Keratinocyte (primary cell): ENCODE data around the gene CDK14. TPM values are rescaled to one million over a fixed set of nuclear protein-coding genes. Genes with fewer than 3 reads are reported as not detected.

Experiments
- DNase-seq: peaks from one replicate; pipeline ENCODE4 v3.0.0-alpha.2; 2011; ENCODE audit warnings: low read depth, missing footprints, low spot score
- FAIRE-seq: peaks from 2 replicates; lab custom pipeline; 2011; peaks lifted over from hg19 to GRCh38; lab: Jason Lieb, UNC
- H2AFZ ChIP-seq: 2 replicates; pipeline ENCODE4 v1.6.0; 2012; ENCODE audit warnings: low read length, control low read depth, inconsistent platforms; ENCODE audit not compliant: control insufficient read depth
- H3K27ac ChIP-seq: 2 replicates; pipeline ENCODE4 v1.5.1; 2011; ENCODE audit warnings: low read length; ENCODE audit not compliant: control insufficient read depth, insufficient read depth
- H3K27me3 ChIP-seq: 3 replicates; pipeline ENCODE4 v1.6.0; 2011; ENCODE audit warnings: low read length; ENCODE audit not compliant: control insufficient read depth, insufficient read depth; ENCODE audit errors: extremely low read depth
- H3K36me3 ChIP-seq, 2 experiments: 2 replicates in 1 of 2; 3 replicates in 1 of 2; pipeline ENCODE4 v1.5.1; 2011; ENCODE audit warnings: low read length in 2 of 2, mild to moderate bottlenecking in 1 of 2; ENCODE audit not compliant: control insufficient read depth in 2 of 2, insufficient read depth in 2 of 2; ENCODE audit errors: extremely low read depth in 1 of 2
- H3K4me1 ChIP-seq: 3 replicates; pipeline ENCODE4 v1.5.1; 2011; ENCODE audit warnings: low read length; ENCODE audit not compliant: control insufficient read depth, insufficient read depth; ENCODE audit errors: extremely low read depth
- H3K4me2 ChIP-seq: 3 replicates; pipeline ENCODE4 v1.6.0; 2011; ENCODE audit warnings: low read depth, low read length; ENCODE audit not compliant: control insufficient read depth, insufficient read depth; ENCODE audit errors: extremely low read depth
- H3K4me3 ChIP-seq, 3 experiments: fragments of 200-600 bp in 1 of 3; sonication (generic) in 1 of 3; 2 replicates in 2 of 3; 3 replicates in 1 of 3; pipeline ENCODE4 v1.5.1; 2011 to 2016; ENCODE audit warnings: low read length in 3 of 3, mild to moderate bottlenecking in 3 of 3, control low read depth in 2 of 3, inconsistent platforms in 1 of 3, low read depth in 1 of 3, mixed read lengths in 1 of 3, mixed run types in 1 of 3, moderate library complexity in 1 of 3; ENCODE audit not compliant: control insufficient read depth in 2 of 3, insufficient read depth in 2 of 3; ENCODE audit errors: extremely low read depth in 1 of 3
- H3K79me2 ChIP-seq: 2 replicates; pipeline ENCODE4 v1.6.0; 2012; ENCODE audit warnings: low read length; ENCODE audit not compliant: control insufficient read depth, insufficient read depth
- H3K9ac ChIP-seq: 3 replicates; pipeline ENCODE4 v1.6.0; 2011; ENCODE audit warnings: low read length; ENCODE audit not compliant: control insufficient read depth, insufficient read depth; ENCODE audit errors: extremely low read depth
- H3K9me1 ChIP-seq: 3 replicates; pipeline ENCODE4 v1.6.0; 2011; ENCODE audit warnings: low read length; ENCODE audit not compliant: control insufficient read depth, insufficient read depth; ENCODE audit errors: extremely low read depth
- H3K9me3 ChIP-seq: 2 replicates; pipeline ENCODE4 v1.5.1; 2012; ENCODE audit warnings: low read depth, low read length; ENCODE audit not compliant: control insufficient read depth
- H4K20me1 ChIP-seq: 3 replicates; pipeline ENCODE4 v1.6.0; 2011; ENCODE audit warnings: low read length; ENCODE audit not compliant: control insufficient read depth, insufficient read depth; ENCODE audit errors: extremely low read depth
- EZH2 ChIP-seq: IDR thresholded peaks from one replicate; pipeline ENCODE4 v1.6.1; 2012; ENCODE audit warnings: inconsistent platforms, mild to moderate bottlenecking, low read length, moderate library complexity
- dilution Hi-C: fragments of 300-500 bp; cut with MboI; formaldehyde crosslinking; loops from one replicate; pipeline ENCODE4 v1.7.0; 2020; ENCODE audit warnings: low sequenced_read_pairs; ENCODE audit not compliant: extremely low pct_ligation_motif_present
- polyA plus RNA-seq, 5 experiments: library from polyadenylated mRNA; depleted of rRNA in 3 of 5; stranded (reverse) in 3 of 5; stranded (forward) in 1 of 5; unstranded in 1 of 5; fragments of >200 nt; gene quantifications; 1 replicate in 1 of 5; 2 replicates in 3 of 5; 3 replicates in 1 of 5; pipeline versions ENCODE4 v1.2.1 to v1.2.3, GENCODE V29; 2011 to 2012; ENCODE audit warnings: missing spikeins in 2 of 5, low read depth in 1 of 5, low replicate concordance in 1 of 5
- TF ChIP-seq, protein P1 (sequence below), 3 experiments: IDR thresholded peaks in 1 of 3; conservative IDR thresholded peaks in 1 of 3; optimal IDR thresholded peaks in 1 of 3; 2 replicates in 2 of 3; 3 replicates in 1 of 3; pipeline versions ENCODE3 to v1.5.1; 2011; ENCODE audit warnings: low read length in 3 of 3, mild to moderate bottlenecking in 3 of 3, moderate library complexity in 2 of 3, control low read depth in 1 of 3, inconsistent platforms in 1 of 3; ENCODE audit not compliant: insufficient read depth in 2 of 3; ENCODE audit errors: extremely low read depth in 1 of 3

The CDK14 gene
- polyA plus RNA-seq, 1 donor (not counting 4 experiments of a cell fraction or from before 2014, with no cell fraction given) = 4.0 TPM

DNA sequence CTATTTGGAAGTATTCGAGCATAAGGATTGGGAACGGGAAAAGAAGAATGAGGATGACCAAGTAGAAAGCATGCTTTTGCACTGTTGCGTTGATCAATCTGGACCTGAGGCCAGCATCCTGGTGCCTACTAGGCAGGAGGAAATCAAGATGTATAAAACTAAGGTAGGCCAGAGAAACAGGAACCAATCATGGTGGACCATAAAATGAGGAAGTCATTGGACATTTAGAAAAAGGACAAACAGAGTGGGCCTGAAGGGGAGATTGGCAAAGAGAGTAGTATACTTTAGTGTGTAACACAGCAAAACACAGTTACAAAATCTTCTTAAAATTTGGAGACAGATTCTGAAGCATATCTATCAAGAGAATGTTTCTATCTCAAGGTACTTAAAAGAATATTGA is 497.1 kb downstream of the CDK14 start:
- Histone ChIP-seq H3K79me2 (no peaks in the 10 kb centered on the region), H3K4me3 (no peak overlapping the region), H3K4me1 (no peaks in the 10 kb centered on the region), H3K9me1 (no peaks in the 10 kb centered on the region), H3K36me3 (no peaks in the 10 kb centered on the region), H2AFZ (no peak overlapping the region), H3K9ac (no peak overlapping the region), H3K9me3 (no peaks in the 10 kb centered on the region), H4K20me1 (no peaks in the 10 kb centered on the region), H3K27me3 (no peaks in the 10 kb centered on the region), H3K4me2 (no peak overlapping the region), H3K27ac (no peak overlapping the region)
- TF ChIP-seq EZH2 = no peak
- TF ChIP-seq, protein P1, sequence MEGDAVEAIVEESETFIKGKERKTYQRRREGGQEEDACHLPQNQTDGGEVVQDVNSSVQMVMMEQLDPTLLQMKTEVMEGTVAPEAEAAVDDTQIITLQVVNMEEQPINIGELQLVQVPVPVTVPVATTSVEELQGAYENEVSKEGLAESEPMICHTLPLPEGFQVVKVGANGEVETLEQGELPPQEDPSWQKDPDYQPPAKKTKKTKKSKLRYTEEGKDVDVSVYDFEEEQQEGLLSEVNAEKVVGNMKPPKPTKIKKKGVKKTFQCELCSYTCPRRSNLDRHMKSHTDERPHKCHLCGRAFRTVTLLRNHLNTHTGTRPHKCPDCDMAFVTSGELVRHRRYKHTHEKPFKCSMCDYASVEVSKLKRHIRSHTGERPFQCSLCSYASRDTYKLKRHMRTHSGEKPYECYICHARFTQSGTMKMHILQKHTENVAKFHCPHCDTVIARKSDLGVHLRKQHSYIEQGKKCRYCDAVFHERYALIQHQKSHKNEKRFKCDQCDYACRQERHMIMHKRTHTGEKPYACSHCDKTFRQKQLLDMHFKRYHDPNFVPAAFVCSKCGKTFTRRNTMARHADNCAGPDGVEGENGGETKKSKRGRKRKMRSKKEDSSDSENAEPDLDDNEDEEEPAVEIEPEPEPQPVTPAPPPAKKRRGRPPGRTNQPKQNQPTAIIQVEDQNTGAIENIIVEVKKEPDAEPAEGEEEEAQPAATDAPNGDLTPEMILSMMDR (optimal IDR thresholded peaks at IDR 0.05 in 1 of 3, IDR thresholded peaks at IDR 0.05 in 1 of 3, conservative IDR thresholded peaks at IDR 0.05 in 1 of 3; ENCODE audit: extremely low read depth in 1 of 3, insufficient read depth in 2 of 3, low read length in 3 of 3) = no peak
- dilution Hi-C loops = no loop called here
- FAIRE-seq = no peak
- no peak for DNase-seq

DNA sequence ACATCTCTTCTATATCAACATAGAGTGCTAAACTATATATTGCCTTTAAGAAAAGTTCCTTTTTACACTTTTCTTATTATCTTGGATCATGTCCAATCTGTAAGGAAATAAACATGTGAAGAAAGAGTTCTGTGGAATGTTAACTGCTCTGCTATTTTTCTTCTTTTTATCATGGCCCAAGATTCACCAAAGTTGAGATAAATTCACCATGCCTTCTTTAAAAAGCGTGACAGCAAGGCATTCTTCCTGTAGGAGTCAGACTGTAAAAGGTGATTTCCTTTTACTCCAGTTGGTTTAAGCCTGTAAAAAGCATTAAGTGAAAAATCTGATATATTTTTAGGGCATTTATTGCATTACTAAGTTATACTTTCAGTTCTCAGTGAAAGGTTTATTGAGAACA is 502.4 kb downstream of the CDK14 start:
- Histone ChIP-seq H3K27me3 (no peaks in the 10 kb centered on the region), H3K4me3 (no peak overlapping the region), H3K4me2 (no peak overlapping the region), H4K20me1 (no peaks in the 10 kb centered on the region), H3K9me1 (no peaks in the 10 kb centered on the region), H3K79me2 (no peaks in the 10 kb centered on the region), H2AFZ (no peak overlapping the region), H3K27ac (no peak overlapping the region), H3K9ac (no peak overlapping the region), H3K9me3 (no peaks in the 10 kb centered on the region), H3K4me1 (no peaks in the 10 kb centered on the region), H3K36me3 (no peaks in the 10 kb centered on the region)
- DNase-seq = no peak
- TF ChIP-seq, protein P1 (optimal IDR thresholded peaks at IDR 0.05 in 1 of 3, IDR thresholded peaks at IDR 0.05 in 1 of 3, conservative IDR thresholded peaks at IDR 0.05 in 1 of 3; ENCODE audit: extremely low read depth in 1 of 3, insufficient read depth in 2 of 3, low read length in 3 of 3) = no peak
- no peak for TF ChIP-seq EZH2
- dilution Hi-C loops = no loop called here
- no peak for FAIRE-seq
